Psoas muscle (tissue), 8 donors: ENCODE results near the gene GPR25. TPM values are rescaled to one million over a fixed set of nuclear protein-coding genes. Genes with fewer than 3 reads are reported as not detected.

Experiments used
- ATAC-seq, 4 donors: fragments of 200-7000 bp; cut with Tn5 transposase; one replicate each; pipeline ENCODE4 v1.9.1; 2020; ENCODE audit warnings: moderate library complexity in 3 of 4, mild to moderate bottlenecking in 2 of 4
- DNase-seq, 2 donors: peaks; one replicate each; pipeline ENCODE4 v3.0.0-alpha.2; 2020
- H3K27ac ChIP-seq: fragments of 200-600 bp; one replicate; pipeline ENCODE4 v1.8.0; 2022
- H3K27me3 ChIP-seq, 3 donors: fragments of 200-600 bp in 1 of 3; one replicate each; pipeline versions ENCODE4 v1.6.1 to v1.8.0; 2013 to 2022; ENCODE audit warnings: low read length in 2 of 3, mild to moderate bottlenecking in 2 of 3, moderate library complexity in 1 of 3; ENCODE audit not compliant: insufficient read depth in 3 of 3
- H3K36me3 ChIP-seq, 2 donors: fragments of 200-600 bp in 1 of 2; one replicate each; pipeline versions ENCODE4 v1.6.1 to v1.8.0; 2013 to 2022; ENCODE audit warnings: low read depth in 1 of 2, mild to moderate bottlenecking in 1 of 2, moderate library complexity in 1 of 2; ENCODE audit not compliant: insufficient read depth in 1 of 2
- H3K4me1 ChIP-seq: fragments of 200-600 bp; one replicate; pipeline ENCODE4 v1.8.0; 2022
- H3K4me3 ChIP-seq: fragments of 200-600 bp; one replicate; pipeline ENCODE4 v1.8.0; 2022; ENCODE audit warnings: mild to moderate bottlenecking
- H3K9me3 ChIP-seq: fragments of 200-600 bp; one replicate; pipeline ENCODE4 v1.8.0; 2022
- WGBS, 3 donors: extraction: QIAGEN DNeasy Blood & Tissue Kit; methylation state at CpG; one replicate each; pipeline versions ENCODE4 v1.1.6 to v1.1.7; 2013; 5-methylcytosine and 5-hydroxymethylcytosine counted together
- intact Hi-C, 2 donors: fragments of 100-400 bp; cut with DNase I; formaldehyde crosslinking; loops; one replicate each; pipeline versions ENCODE4 v1.11.0 to v1.14.2; 2022
- polyA plus RNA-seq, 3 donors: library from polyadenylated mRNA; stranded (reverse); fragments of 200-250 nt; gene quantifications; one replicate each; pipeline ENCODE4 v1.2.3, GENCODE V29; 2013
- total RNA-seq, 4 donors: library from RNA; stranded (reverse); fragmentation: NEBNext Ultra II Directional in 2 of 4; extraction: Animal tissue kit (Norgen Biotek cat#: 25700) in 2 of 4; gene quantifications; one replicate each; pipeline versions ENCODE4 v1.2.1 to v1.2.4, GENCODE V29; 2021 to 2023
- TF ChIP-seq, protein P1 (sequence below): fragments of 200-600 bp; IDR thresholded peaks from one replicate; pipeline ENCODE4 v1.8.0; 2022; ENCODE audit warnings: antibody characterized with exemption
- donor health status: healthy with polysubstance abuse.
- donor health status: DM: no; HTN: no; CAD: no; lungs with moderate emphysema.
- donor health status: Bipolar disorder and iron deficiency.
- donor health status: healthy.
- donor health status: DM: yes; HTN: yes; CAD: no.
- donor health status: DM: no; HTN: no; CAD: no.
- donor health status: DM: no; HTN: no; CAD: no.
- donor health status: DM: yes; HTN: yes; CAD: no.

Gene GPR25
- total and polyA plus RNA-seq, 7 donors: not detected

DNA sequence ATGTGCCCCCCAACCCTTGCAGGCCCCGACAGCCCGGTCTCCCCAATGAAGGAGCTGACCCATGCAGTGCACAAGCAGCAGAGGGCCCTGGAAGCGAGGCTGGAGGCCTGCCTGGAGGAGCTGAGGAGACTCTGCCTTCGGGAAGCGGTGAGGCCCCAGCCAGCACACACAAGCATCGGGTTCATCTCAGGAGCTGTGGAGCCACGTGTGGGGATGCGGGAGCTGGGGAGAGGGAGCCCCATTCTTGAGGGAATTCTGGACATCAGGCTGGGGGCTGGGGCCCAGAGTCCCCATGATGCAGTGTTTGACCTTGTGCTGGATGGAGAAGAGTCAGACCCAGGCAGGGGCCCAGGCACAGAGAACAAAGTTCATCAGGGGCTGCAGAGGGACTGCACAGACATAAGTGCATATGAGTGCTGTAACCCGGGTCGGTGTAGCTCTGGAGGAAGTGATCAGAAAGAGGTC, 26.7 kb downstream of the GPR25 start:
- H3K9me3 ChIP-seq: no peaks in the 10 kb centered on the region
- ATAC-seq (no peak), DNase-seq (no peak)
- 87 to 94% (median 91%) methylated on average over 10 of the region's 10 CpGs for WGBS, 3 donors
- intact Hi-C loops: loop anchor here in 1 of 2 donors (10.0 kb wide), 1 partner anchor 145 kb away; no protein-coding TSS in a partner anchor
- H3K4me3 ChIP-seq: no peak overlapping the region
- TF ChIP-seq, protein P1, sequence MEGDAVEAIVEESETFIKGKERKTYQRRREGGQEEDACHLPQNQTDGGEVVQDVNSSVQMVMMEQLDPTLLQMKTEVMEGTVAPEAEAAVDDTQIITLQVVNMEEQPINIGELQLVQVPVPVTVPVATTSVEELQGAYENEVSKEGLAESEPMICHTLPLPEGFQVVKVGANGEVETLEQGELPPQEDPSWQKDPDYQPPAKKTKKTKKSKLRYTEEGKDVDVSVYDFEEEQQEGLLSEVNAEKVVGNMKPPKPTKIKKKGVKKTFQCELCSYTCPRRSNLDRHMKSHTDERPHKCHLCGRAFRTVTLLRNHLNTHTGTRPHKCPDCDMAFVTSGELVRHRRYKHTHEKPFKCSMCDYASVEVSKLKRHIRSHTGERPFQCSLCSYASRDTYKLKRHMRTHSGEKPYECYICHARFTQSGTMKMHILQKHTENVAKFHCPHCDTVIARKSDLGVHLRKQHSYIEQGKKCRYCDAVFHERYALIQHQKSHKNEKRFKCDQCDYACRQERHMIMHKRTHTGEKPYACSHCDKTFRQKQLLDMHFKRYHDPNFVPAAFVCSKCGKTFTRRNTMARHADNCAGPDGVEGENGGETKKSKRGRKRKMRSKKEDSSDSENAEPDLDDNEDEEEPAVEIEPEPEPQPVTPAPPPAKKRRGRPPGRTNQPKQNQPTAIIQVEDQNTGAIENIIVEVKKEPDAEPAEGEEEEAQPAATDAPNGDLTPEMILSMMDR: no peak
- H3K36me3 ChIP-seq: no peaks in the 10 kb centered on the region
- no peak overlapping the region for H3K27ac ChIP-seq
- no peaks in the 10 kb centered on the region for H3K27me3 ChIP-seq
- H3K4me1 ChIP-seq: no peaks in the 10 kb centered on the region

DNA sequence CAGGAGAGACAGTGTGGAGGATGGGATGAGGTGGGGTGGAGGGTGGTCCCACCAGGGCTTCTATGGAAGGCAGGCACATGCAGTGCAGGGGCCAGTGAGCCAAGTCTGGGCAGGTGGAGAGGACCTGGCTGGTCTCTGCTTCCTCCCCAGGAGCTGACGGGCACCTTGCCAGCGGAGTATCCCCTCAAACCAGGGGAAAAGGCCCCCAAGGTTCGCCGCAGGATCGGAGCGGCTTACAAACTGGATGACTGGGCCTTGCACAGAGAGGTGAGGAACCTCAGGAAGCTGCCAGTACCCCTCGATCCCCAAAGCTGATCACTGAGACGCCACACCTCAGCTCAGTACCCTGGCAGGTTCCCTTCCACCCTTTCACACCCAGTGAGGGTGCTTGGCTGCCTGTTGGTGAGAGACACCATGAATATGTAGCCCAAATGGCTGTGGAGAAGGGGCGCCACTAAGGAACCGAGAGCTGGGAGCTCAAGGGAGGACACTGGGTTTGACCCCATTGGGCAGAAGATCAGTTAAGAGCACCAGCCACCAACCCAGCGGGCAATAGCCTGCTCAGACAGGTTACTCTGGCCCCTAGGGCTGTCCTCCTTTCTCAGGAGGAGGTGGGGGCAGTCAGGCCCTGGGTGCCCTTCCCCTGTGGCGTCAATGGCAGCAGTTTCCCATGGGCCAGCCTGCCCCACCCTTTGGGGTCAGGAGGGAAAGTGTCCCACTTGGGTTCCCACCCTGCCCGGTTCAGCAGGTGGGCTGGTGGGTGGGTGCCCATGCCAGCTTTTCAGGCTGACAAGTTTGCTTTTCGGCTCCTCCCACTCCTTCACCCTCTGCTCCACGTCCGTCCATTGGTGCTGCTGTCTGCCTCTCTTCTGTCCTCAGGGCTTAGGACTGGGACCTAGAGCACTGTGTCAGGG, 27.4 kb downstream of the GPR25 start:
- no peaks in the 10 kb centered on the region for H3K4me1 ChIP-seq

DNA sequence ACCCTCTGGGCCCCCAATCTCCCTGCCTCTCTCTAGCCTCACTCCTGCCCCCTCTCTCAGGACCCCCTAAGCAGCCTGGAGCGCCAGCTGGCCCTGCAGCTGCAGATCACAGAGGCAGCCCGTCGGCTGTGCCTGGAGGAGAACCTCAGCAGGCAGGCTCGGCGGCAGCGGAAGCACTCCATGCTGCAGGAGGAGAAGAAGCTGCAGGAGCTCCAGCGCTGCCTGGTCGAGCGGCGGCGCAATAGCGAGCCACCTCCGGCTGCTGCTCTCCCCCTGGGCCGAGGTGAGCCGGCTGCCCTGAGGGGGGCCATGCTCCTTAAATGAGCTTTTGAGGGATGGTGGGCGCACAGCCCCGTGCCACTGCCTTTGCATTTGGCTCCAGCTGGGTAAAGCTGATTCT, 28.1 kb downstream of the GPR25 start:
- WGBS, 3 donors: 73 to 80% (median 79%) methylated on average over 12 to 17 of the region's 17 CpGs
- H3K36me3 ChIP-seq: no peaks in the 10 kb centered on the region

More for the DNA sequence above, 27.4 kb downstream of the GPR25 start:
- no peak overlapping the region for H3K27ac ChIP-seq
- H3K36me3 ChIP-seq: no peaks in the 10 kb centered on the region
- H3K4me3 ChIP-seq: no peak overlapping the region
- ATAC-seq (no peak), DNase-seq (no peak)
- TF ChIP-seq, protein P1: no peak
- no peaks in the 10 kb centered on the region for H3K27me3 ChIP-seq
- no peaks in the 10 kb centered on the region for H3K9me3 ChIP-seq
- intact Hi-C loops: loop anchor here in 1 of 2 donors (10.0 kb wide), 1 partner anchor 145 kb away; no protein-coding TSS in a partner anchor
- 91 to 95% (median 94%) methylated on average over 15 to 16 of the region's 16 CpGs for WGBS, 3 donors

DNA sequence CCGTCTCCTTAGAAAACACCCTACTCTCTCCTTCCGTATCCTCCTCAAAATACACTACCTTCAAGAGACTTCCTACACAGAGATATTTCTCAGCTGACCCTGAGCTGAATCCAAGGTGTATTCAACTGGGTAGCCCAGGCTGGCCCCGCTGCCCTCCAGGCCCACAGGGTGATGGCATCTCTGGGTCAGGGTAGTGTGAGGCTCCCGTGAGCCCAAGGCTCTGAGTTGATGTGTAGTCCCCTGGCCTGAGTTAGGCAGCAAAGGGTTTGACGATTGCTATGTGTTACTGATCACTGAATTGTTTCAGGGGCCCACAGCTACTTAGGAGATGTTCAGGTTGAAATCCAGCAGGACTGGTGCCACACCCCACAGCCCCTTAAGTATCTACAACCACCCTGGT, 28.6 kb downstream of the GPR25 start:
- H3K36me3 ChIP-seq: no peaks in the 10 kb centered on the region
- ATAC-seq (no peak), DNase-seq (no peak)
- H3K4me1 ChIP-seq: no peaks in the 10 kb centered on the region
- H3K9me3 ChIP-seq: no peaks in the 10 kb centered on the region
- no peak overlapping the region for H3K27ac ChIP-seq
- intact Hi-C loops: no loop called here
- WGBS, 3 donors: 92 to 99% (median 95%) methylated on average over 5 of the region's 5 CpGs
- no peaks in the 10 kb centered on the region for H3K27me3 ChIP-seq
- no peak overlapping the region for H3K4me3 ChIP-seq
- TF ChIP-seq, protein P1: no peak

More for the DNA sequence above, 28.1 kb downstream of the GPR25 start:
- Histone ChIP-seq H3K4me1 (no peaks in the 10 kb centered on the region), H3K4me3 (no peak overlapping the region), H3K27me3 (no peaks in the 10 kb centered on the region), H3K27ac (no peak overlapping the region), H3K9me3 (no peaks in the 10 kb centered on the region)
- DNase-seq (no peak), ATAC-seq (no peak)
- intact Hi-C loops: no loop called here
- TF ChIP-seq, protein P1: no peak
